Astrocyte (in vitro differentiated cells and primary cell): Measurements from ENCODE around the gene SLC5A2. TPM values are rescaled to one million over a fixed set of nuclear protein-coding genes. Genes with fewer than 3 reads are reported as not detected.
"Not testable (repeated sequence)": the region's sequence is repeated elsewhere in the genome, so short reads cannot be mapped to it uniquely, and the experiment has no call there.

Experiments
- DNase-seq: peaks from one replicate; pipeline ENCODE4 v3.0.0-alpha.2; 2010; ENCODE audit warnings: low read depth
- FAIRE-seq: peaks from 2 replicates; lab custom pipeline; 2011; peaks lifted over from hg19 to GRCh38; lab: Jason Lieb, UNC
- H2AFZ ChIP-seq: 2 replicates; pipeline ENCODE4 v1.6.0; 2012; ENCODE audit warnings: low read depth, low read length, inconsistent platforms
- H3K27ac ChIP-seq: 2 replicates; pipeline ENCODE4 v1.5.1; 2011; ENCODE audit warnings: low read depth, low read length, inconsistent platforms
- H3K27me3 ChIP-seq: 2 replicates; pipeline ENCODE4 v1.6.0; 2011; ENCODE audit warnings: low read length, inconsistent platforms; ENCODE audit not compliant: insufficient read depth
- H3K36me3 ChIP-seq: 2 replicates; pipeline ENCODE4 v1.5.1; 2011; ENCODE audit warnings: low read length, inconsistent platforms; ENCODE audit not compliant: insufficient read depth
- H3K4me1 ChIP-seq: 2 replicates; pipeline ENCODE4 v1.5.1; 2011; ENCODE audit warnings: low read length, inconsistent platforms; ENCODE audit not compliant: insufficient read depth
- H3K4me2 ChIP-seq: 2 replicates; pipeline ENCODE4 v1.6.0; 2012; ENCODE audit warnings: low read length, inconsistent platforms
- H3K4me3 ChIP-seq: 2 replicates; pipeline ENCODE4 v1.5.1; 2011; ENCODE audit warnings: low read depth, mild to moderate bottlenecking, low read length, inconsistent platforms; ENCODE audit not compliant: insufficient read depth
- H3K79me2 ChIP-seq: 2 replicates; pipeline ENCODE4 v1.6.0; 2012; ENCODE audit warnings: mild to moderate bottlenecking, low read length, inconsistent platforms; ENCODE audit not compliant: insufficient read depth
- H3K9ac ChIP-seq: 2 replicates; pipeline ENCODE4 v1.6.0; 2012; ENCODE audit warnings: mild to moderate bottlenecking, low read length, inconsistent platforms
- H3K9me3 ChIP-seq: 2 replicates; pipeline ENCODE4 v1.5.1; 2012; ENCODE audit warnings: low read depth, mild to moderate bottlenecking, low read length, inconsistent platforms; ENCODE audit not compliant: insufficient read depth
- H4K20me1 ChIP-seq: 2 replicates; pipeline ENCODE4 v1.6.0; 2012; ENCODE audit warnings: low read length, inconsistent platforms; ENCODE audit not compliant: insufficient read depth
- H3K27ac Mint-ChIP-seq: one replicate; pipeline ENCODE4 v1.8.0; 2021; ENCODE audit warnings: mild to moderate bottlenecking, mixed read lengths; ENCODE audit not compliant: unreplicated experiment
- H3K27me3 Mint-ChIP-seq: one replicate; pipeline ENCODE4 v1.8.0; 2021; ENCODE audit warnings: low read depth, mixed read lengths; ENCODE audit not compliant: unreplicated experiment
- H3K36me3 Mint-ChIP-seq: one replicate; pipeline ENCODE4 v1.8.0; 2021; ENCODE audit warnings: low read depth, mixed read lengths; ENCODE audit not compliant: unreplicated experiment
- H3K4me1 Mint-ChIP-seq: one replicate; pipeline ENCODE4 v1.8.0; 2021; ENCODE audit warnings: low read depth, mixed read lengths; ENCODE audit not compliant: unreplicated experiment
- H3K4me3 Mint-ChIP-seq: one replicate; pipeline ENCODE4 v1.8.0; 2021; ENCODE audit warnings: mild to moderate bottlenecking, moderate library complexity, mixed read lengths; ENCODE audit not compliant: unreplicated experiment
- H3K9me3 Mint-ChIP-seq: one replicate; pipeline ENCODE4 v1.8.0; 2021; ENCODE audit warnings: mild to moderate bottlenecking, mixed read lengths; ENCODE audit not compliant: unreplicated experiment
- CTCF ChIP-seq: IDR thresholded peaks from 2 replicates; pipeline ENCODE4 v1.5.1; 2011; ENCODE audit warnings: low read depth, mild to moderate bottlenecking, inconsistent platforms, low read length, moderate library complexity; ENCODE audit not compliant: insufficient read depth
- EZH2 ChIP-seq: IDR thresholded peaks from 2 replicates; pipeline ENCODE4 v1.6.1; 2012; ENCODE audit warnings: mild to moderate bottlenecking, low read length, inconsistent platforms; ENCODE audit not compliant: insufficient read depth
- total RNA-seq: library from RNA; stranded (reverse); gene quantifications from 2 replicates; pipeline ENCODE4 v1.2.1, GENCODE V29; 2021

The SLC5A2 gene
- total RNA-seq, 1 donor from 2014 or later: not detected

DNA sequence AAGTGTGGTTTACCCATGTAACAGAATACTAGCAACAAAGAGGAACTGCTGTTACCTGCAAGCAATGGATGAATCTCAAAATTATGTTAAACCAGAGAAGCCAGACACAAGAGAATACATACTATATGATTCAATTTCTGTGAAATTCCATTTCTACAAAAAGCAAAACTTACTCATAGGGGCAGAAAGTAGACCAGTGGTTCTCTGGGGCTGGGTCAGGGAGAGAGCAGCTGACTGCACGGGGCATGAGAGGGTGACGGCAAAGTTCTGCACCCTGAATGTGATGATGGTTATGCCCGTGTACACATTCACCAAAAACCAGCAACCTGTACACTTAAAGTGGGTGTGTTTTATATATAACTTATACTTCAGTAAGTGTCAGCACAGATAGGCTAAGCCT is 43.4 kb upstream of the SLC5A2 start:
- H3K9me3 ChIP-seq: no peaks in the 10 kb centered on the region
- H3K9me3 Mint-ChIP-seq: no peaks in the 10 kb centered on the region
- no peaks in the 10 kb centered on the region for H3K79me2 ChIP-seq
- H4K20me1 ChIP-seq: no peaks in the 10 kb centered on the region
- H3K27ac ChIP-seq: no peak overlapping the region
- no peak for DNase-seq
- no peak overlapping the region for H2AFZ ChIP-seq
- no peak overlapping the region for H3K4me3 Mint-ChIP-seq
- no peaks in the 10 kb centered on the region for H3K36me3 Mint-ChIP-seq
- FAIRE-seq: no peak
- H3K4me1 ChIP-seq: no peaks in the 10 kb centered on the region
- no peak overlapping the region for H3K27ac Mint-ChIP-seq
- H3K9ac ChIP-seq: no peak overlapping the region
- H3K4me3 ChIP-seq: no peak overlapping the region
- H3K4me2 ChIP-seq: no peak overlapping the region
- H3K4me1 Mint-ChIP-seq: no peaks in the 10 kb centered on the region
- no peaks in the 10 kb centered on the region for H3K36me3 ChIP-seq
- no peak for TF ChIP-seq EZH2
- TF ChIP-seq CTCF: no peak
- no peaks in the 10 kb centered on the region for H3K27me3 ChIP-seq
- H3K27me3 Mint-ChIP-seq: peaks cover 6% of the 10 kb centered on the region

DNA sequence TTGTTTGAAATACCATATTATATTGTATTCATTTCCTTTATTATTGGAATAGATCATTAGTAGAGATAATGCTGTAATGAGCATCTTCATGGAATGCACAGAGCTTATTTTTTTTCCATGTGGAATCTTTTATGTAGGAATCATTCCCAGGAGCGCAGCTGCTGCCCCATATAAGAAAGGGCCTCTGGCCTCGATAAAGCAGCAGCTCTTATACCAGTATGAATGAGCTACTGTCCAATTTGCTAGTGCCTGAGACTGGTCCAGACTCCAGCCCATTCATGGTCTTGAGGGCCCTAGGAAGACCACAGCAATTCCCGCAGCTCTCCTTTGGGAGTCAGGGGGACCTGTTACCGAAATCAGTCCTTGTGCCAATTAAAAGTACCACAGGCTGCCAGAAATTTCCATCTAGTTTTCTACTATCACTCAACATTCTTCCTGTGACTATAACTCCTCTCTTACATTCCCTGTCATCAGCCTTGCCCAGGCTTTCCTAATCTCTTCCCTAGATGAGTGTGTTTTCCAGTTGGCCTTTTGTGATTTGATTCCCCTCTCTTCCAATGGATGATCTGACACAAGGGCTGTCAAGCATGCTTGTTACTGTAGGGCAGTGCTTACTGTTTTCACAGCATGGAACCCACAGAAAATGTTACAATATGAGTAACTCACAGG is 42.3 kb upstream of the SLC5A2 start:
- H3K4me3 Mint-ChIP-seq: no peak overlapping the region
- no peak overlapping the region for H3K27ac Mint-ChIP-seq
- Histone ChIP-seq H3K36me3 (no peaks in the 10 kb centered on the region), H4K20me1 (no peaks in the 10 kb centered on the region), H3K9me3 (no peaks in the 10 kb centered on the region), H3K27ac (no peak overlapping the region), H3K4me3 (no peak overlapping the region), H3K4me1 (no peaks in the 10 kb centered on the region), H3K4me2 (no peak overlapping the region), H3K79me2 (no peaks in the 10 kb centered on the region), H3K27me3 (no peaks in the 10 kb centered on the region), H3K9ac (no peak overlapping the region), H2AFZ (no peak overlapping the region)
- H3K4me1 Mint-ChIP-seq: no peaks in the 10 kb centered on the region
- no peaks in the 10 kb centered on the region for H3K9me3 Mint-ChIP-seq
- DNase-seq (no peak), FAIRE-seq (no peak)
- peaks cover 11% of the 10 kb centered on the region for H3K27me3 Mint-ChIP-seq
- TF ChIP-seq EZH2 (no peak), CTCF (no peak)
- no peaks in the 10 kb centered on the region for H3K36me3 Mint-ChIP-seq

GRCh38 chr16:31441956-31442355 is 41.0 kb upstream of the SLC5A2 start:
- Histone ChIP-seq H3K36me3 (no peaks in the 10 kb centered on the region), H4K20me1 (no peaks in the 10 kb centered on the region), H3K9ac (no peak overlapping the region), H3K79me2 (no peaks in the 10 kb centered on the region), H3K4me1 (no peaks in the 10 kb centered on the region), H3K27ac (no peak overlapping the region), H2AFZ (no peak overlapping the region), H3K4me3 (no peak overlapping the region), H3K4me2 (peak overlapping the region; percentile 98), H3K27me3 (no peaks in the 10 kb centered on the region), H3K9me3 (no peaks in the 10 kb centered on the region)
- DNase-seq (no peak), FAIRE-seq (no peak)
- H3K36me3 Mint-ChIP-seq: no peaks in the 10 kb centered on the region
- H3K9me3 Mint-ChIP-seq: no peaks in the 10 kb centered on the region
- peak overlapping the region; percentile 83 for H3K4me3 Mint-ChIP-seq
- H3K4me1 Mint-ChIP-seq: no peaks in the 10 kb centered on the region
- H3K27ac Mint-ChIP-seq: peak overlapping the region; percentile 87
- no peak for TF ChIP-seq CTCF
- no peak for TF ChIP-seq EZH2
- H3K27me3 Mint-ChIP-seq: peaks cover 5% of the 10 kb centered on the region

DNA sequence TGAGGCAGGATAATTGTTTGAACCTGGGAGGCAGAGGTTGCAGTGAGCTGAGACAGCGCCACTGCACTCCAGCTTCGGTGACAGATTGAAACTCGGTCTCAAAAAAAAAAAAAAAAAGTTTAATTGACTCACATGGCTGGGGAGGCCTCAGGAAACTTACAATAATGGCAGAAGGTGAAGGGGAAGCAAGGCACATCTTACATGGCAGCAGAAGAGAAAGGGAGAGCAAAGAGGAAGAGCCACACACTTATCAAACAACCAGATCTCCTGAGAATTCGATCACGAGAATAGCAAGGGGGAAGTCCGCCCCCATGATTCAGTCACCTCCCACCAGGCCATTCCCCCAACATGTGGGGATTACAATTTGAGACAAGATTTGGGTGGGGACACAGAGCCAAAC is 37.0 kb upstream of the SLC5A2 start:
- H3K4me2 ChIP-seq, H3K27ac Mint-ChIP-seq, H3K9me3 ChIP-seq, H3K9me3 Mint-ChIP-seq, DNase-seq, H3K36me3 Mint-ChIP-seq, H2AFZ ChIP-seq, FAIRE-seq, H3K27ac ChIP-seq, H3K36me3 ChIP-seq, H3K4me1 ChIP-seq, H3K79me2 ChIP-seq, H3K4me3 Mint-ChIP-seq, H3K9ac ChIP-seq, H3K4me1 Mint-ChIP-seq, H3K4me3 ChIP-seq, H3K27me3 Mint-ChIP-seq, H4K20me1 ChIP-seq, H3K27me3 ChIP-seq: not testable (repeated sequence)
